Panc1 (cell line): Measurements from ENCODE around the gene OTUD4. TPM values are rescaled to one million over a fixed set of nuclear protein-coding genes. Genes with fewer than 3 reads are reported as not detected.

Source experiments
- ATAC-seq: fragments of 200-7000 bp; cut with Tn5 transposase; 2 replicates; pipeline ENCODE4 v1.9.1; 2020; ENCODE audit warnings: mild to moderate bottlenecking, moderate library complexity
- BruUV-seq: library from RNA; stranded (reverse); fragments of 400-500 nt; replicated peaks from 2 replicates; lab custom pipeline; 2021; lab: Mats Ljungman, UMichigan
- CTCF ChIA-PET: fragments of 300-600 bp; sonication (Branson Sonifier 250); formaldehyde crosslinking; loops from one replicate; lab custom pipeline; 2022; ENCODE audit warnings: antibody characterized with exemption; lab: Charles Lee
- POLR2A ChIA-PET: fragments of 300-600 bp; sonication (Branson Sonifier 250); formaldehyde crosslinking; loops from one replicate; lab custom pipeline; 2022; ENCODE audit warnings: antibody characterized with exemption; lab: Charles Lee
- DNase-seq: peaks from one replicate; pipeline ENCODE4 v3.0.0-alpha.2; 2010; ENCODE audit warnings: low read depth, low spot score
- H3K27ac ChIP-seq: 2 replicates; pipeline ENCODE4 v1.5.1; 2011; ENCODE audit warnings: mild to moderate bottlenecking, low read length, inconsistent platforms
- H3K27me3 ChIP-seq: fragments of 200-500 bp; sonication (Bioruptor generic); 2 replicates; pipeline ENCODE4 v1.6.0; 2014; ENCODE audit warnings: low read length, inconsistent platforms; ENCODE audit not compliant: control insufficient read depth, insufficient read depth
- H3K36me3 ChIP-seq: fragments of 200-500 bp; sonication (Bioruptor generic); 2 replicates; pipeline ENCODE4 v1.5.1; 2014; ENCODE audit warnings: inconsistent platforms, mild to moderate bottlenecking, low read length, moderate library complexity; ENCODE audit not compliant: control insufficient read depth, insufficient read depth
- H3K4me1 ChIP-seq: 2 replicates; pipeline ENCODE4 v1.5.1; 2011; ENCODE audit warnings: inconsistent platforms, mild to moderate bottlenecking, low read length, moderate library complexity; ENCODE audit not compliant: control insufficient read depth, insufficient read depth
- H3K4me3 ChIP-seq, 2 experiments: 2 replicates each; pipeline ENCODE4 v1.5.1; 2011 to 2012; ENCODE audit warnings: low read depth in 2 of 2, low read length in 2 of 2, mild to moderate bottlenecking in 2 of 2, inconsistent platforms in 1 of 2, moderate library complexity in 1 of 2
- H3K9me3 ChIP-seq: fragments of 200-500 bp; sonication (Bioruptor generic); 2 replicates; pipeline ENCODE4 v1.5.1; 2014; ENCODE audit warnings: low read depth, mild to moderate bottlenecking, inconsistent platforms, low read length, moderate library complexity; ENCODE audit not compliant: control insufficient read depth, insufficient read depth
- CTCF ChIP-seq: fragments of 450-650 bp; IDR thresholded peaks from 2 replicates; pipeline ENCODE4 v1.5.1; 2017; ENCODE audit warnings: mild to moderate bottlenecking
- POLR2AphosphoS5 ChIP-seq: IDR thresholded peaks from 2 replicates; pipeline ENCODE4 v1.6.1; 2012; ENCODE audit warnings: mild to moderate bottlenecking, low read depth, low read length, moderate library complexity
- SIN3A ChIP-seq: IDR thresholded peaks from 2 replicates; pipeline ENCODE4 v1.6.1; 2012; ENCODE audit warnings: low read depth, mild to moderate bottlenecking, low read length, moderate library complexity, borderline replicate concordance; ENCODE audit not compliant: insufficient read depth
- TCF7L2 ChIP-seq: IDR thresholded peaks from 2 replicates; pipeline ENCODE4 v1.6.1; 2011; ENCODE audit warnings: mild to moderate bottlenecking, low read depth, low read length, inconsistent platforms
- in situ Hi-C: cut with HindIII; loops from 2 replicates; pipeline ENCODE4 v1.10.0; 2016; ENCODE audit warnings: low sequenced_read_pairs, low pct_unique_long_range_greater_than_20kb
- intact Hi-C: fragments of 100-400 bp; cut with micrococcal nuclease; formaldehyde crosslinking; loops from one replicate; pipeline ENCODE4 v1.10.0; 2022; ENCODE audit not compliant: unreplicated experiment
- total RNA-seq: library from RNA; stranded (reverse); gene quantifications from one replicate; pipeline ENCODE4 v1.2.1, GENCODE V29; 2021; ENCODE audit not compliant: unreplicated experiment
- TF ChIP-seq, protein P1 (sequence below), 2 experiments: IDR thresholded peaks; 2 replicates each; pipeline ENCODE4 v1.6.1; 2011 to 2012; ENCODE audit warnings: low read depth in 2 of 2, control low read depth in 1 of 2, low read length in 1 of 2, mild to moderate bottlenecking in 1 of 2, moderate library complexity in 1 of 2; ENCODE audit not compliant: insufficient read depth in 1 of 2

OTUD4 gene
- total RNA-seq, 1 experiment from 2014 or later, result 31.5 TPM

- CTCF ChIA-PET, result no interaction called here
- DNase-seq, result no peak
- Histone ChIP-seq H3K27me3 (no peaks in the 10 kb centered on the region), H3K4me3 (no peak overlapping the region), H3K4me1 (no peaks in the 10 kb centered on the region), H3K9me3 (no peaks in the 10 kb centered on the region), H3K27ac (no peak overlapping the region), H3K36me3 (no peaks in the 10 kb centered on the region)
- POLR2A ChIA-PET, result no interaction called here
- in situ Hi-C loops (no loop called here), intact Hi-C loops (no loop called here)
- no peak for ATAC-seq
- BruUV-seq, result no TSS peak
- TF ChIP-seq, protein P1, sequence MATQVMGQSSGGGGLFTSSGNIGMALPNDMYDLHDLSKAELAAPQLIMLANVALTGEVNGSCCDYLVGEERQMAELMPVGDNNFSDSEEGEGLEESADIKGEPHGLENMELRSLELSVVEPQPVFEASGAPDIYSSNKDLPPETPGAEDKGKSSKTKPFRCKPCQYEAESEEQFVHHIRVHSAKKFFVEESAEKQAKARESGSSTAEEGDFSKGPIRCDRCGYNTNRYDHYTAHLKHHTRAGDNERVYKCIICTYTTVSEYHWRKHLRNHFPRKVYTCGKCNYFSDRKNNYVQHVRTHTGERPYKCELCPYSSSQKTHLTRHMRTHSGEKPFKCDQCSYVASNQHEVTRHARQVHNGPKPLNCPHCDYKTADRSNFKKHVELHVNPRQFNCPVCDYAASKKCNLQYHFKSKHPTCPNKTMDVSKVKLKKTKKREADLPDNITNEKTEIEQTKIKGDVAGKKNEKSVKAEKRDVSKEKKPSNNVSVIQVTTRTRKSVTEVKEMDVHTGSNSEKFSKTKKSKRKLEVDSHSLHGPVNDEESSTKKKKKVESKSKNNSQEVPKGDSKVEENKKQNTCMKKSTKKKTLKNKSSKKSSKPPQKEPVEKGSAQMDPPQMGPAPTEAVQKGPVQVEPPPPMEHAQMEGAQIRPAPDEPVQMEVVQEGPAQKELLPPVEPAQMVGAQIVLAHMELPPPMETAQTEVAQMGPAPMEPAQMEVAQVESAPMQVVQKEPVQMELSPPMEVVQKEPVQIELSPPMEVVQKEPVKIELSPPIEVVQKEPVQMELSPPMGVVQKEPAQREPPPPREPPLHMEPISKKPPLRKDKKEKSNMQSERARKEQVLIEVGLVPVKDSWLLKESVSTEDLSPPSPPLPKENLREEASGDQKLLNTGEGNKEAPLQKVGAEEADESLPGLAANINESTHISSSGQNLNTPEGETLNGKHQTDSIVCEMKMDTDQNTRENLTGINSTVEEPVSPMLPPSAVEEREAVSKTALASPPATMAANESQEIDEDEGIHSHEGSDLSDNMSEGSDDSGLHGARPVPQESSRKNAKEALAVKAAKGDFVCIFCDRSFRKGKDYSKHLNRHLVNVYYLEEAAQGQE (IDR thresholded peaks at IDR 0.05; ENCODE audit: insufficient read depth in 1 of 2, low read depth in 2 of 2, low read length in 1 of 2), result no peak
- TF ChIP-seq TCF7L2, result no peak
Observed at GRCh38 chr4:145199051-145199716, 18.8 kb upstream of the OTUD4 start.

DNA sequence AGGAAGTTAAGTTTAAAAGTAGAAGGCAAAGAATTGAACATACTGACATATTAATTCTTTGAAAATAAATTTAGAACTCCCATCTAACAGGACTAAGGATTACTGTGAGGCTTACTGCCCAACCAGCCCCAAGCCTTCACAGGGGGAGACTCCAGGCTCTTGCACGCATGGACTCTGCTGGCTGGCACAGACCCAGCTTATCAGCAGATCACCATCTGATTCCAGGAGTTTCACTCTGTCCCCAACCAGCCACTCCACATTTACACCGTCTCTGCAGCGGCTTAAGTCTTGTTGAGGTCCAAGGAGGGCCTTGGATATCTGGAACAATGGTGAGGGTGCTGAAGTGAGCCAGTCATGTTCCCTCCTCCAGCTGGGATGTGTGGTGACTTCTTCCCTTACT is 16.4 kb upstream of the OTUD4 start:
- ChIA-PET POLR2A (no interaction called here), CTCF (no interaction called here)
- no peak overlapping the region for H3K27ac ChIP-seq
- H3K9me3 ChIP-seq, result no peaks in the 10 kb centered on the region
- in situ Hi-C loops, result no loop called here
- no peak for ATAC-seq
- H3K4me1 ChIP-seq, result no peaks in the 10 kb centered on the region
- no peaks in the 10 kb centered on the region for H3K27me3 ChIP-seq
- TF ChIP-seq SIN3A, result no peak
- no peak for TF ChIP-seq POLR2AphosphoS5
- TF ChIP-seq, protein P1 (IDR thresholded peaks at IDR 0.05; ENCODE audit: insufficient read depth in 1 of 2, low read depth in 2 of 2, low read length in 1 of 2), result no peak
- TF ChIP-seq CTCF, result no peak
- TF ChIP-seq TCF7L2, result no peak
- no peaks in the 10 kb centered on the region for H3K36me3 ChIP-seq
- intact Hi-C loops, result no loop called here
- no peak overlapping the region for H3K4me3 ChIP-seq
- DNase-seq, result no peak
- no TSS peak for BruUV-seq
